ENCODE data around the gene SPDYE4.

Gene SPDYE4

DNA sequence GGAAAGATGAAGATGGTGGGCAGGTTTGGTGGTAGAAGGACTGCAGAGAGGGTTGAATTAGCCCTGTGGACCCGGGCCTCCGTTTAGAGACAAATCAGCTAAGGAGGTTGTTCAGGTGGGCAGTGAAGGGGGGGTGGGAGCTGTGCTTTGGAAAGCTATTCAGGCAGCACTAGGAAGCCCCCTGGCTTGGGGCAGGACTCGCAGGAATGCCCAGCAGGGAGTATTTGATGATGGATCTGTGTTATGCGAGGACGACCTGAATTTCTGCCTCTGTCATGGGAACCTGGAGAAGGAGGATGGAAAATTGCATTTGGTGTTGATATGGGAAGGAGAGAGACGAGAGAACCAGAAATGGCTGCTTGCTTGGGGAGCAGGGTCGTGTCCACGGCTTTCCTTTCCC lies 3.5 kb downstream of the SPDYE4 start:
- TF ChIP-seq, protein P1, sequence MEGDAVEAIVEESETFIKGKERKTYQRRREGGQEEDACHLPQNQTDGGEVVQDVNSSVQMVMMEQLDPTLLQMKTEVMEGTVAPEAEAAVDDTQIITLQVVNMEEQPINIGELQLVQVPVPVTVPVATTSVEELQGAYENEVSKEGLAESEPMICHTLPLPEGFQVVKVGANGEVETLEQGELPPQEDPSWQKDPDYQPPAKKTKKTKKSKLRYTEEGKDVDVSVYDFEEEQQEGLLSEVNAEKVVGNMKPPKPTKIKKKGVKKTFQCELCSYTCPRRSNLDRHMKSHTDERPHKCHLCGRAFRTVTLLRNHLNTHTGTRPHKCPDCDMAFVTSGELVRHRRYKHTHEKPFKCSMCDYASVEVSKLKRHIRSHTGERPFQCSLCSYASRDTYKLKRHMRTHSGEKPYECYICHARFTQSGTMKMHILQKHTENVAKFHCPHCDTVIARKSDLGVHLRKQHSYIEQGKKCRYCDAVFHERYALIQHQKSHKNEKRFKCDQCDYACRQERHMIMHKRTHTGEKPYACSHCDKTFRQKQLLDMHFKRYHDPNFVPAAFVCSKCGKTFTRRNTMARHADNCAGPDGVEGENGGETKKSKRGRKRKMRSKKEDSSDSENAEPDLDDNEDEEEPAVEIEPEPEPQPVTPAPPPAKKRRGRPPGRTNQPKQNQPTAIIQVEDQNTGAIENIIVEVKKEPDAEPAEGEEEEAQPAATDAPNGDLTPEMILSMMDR (IDR thresholded peaks at IDR 0.05): no peak
- TF ChIP-seq ZFX (IDR thresholded peaks at IDR 0.05; ENCODE audit: borderline replicate concordance): no peak
- no peak overlapping the region for H3K27ac ChIP-seq

- TF ChIP-seq, protein P1 (IDR thresholded peaks at IDR 0.05): peak; percentile 84
- TF ChIP-seq ZFX (IDR thresholded peaks at IDR 0.05; ENCODE audit: borderline replicate concordance): no peak
- no peak overlapping the region for H3K27ac ChIP-seq
These were observed 4.3 kb downstream of the SPDYE4 start for GRCh38 chr17:8753976-8754440.

GRCh38 chr17:8753136-8753975 lies 5.0 kb downstream of the SPDYE4 start:
- TF ChIP-seq, protein P1 (IDR thresholded peaks at IDR 0.05): no peak
- no peak for TF ChIP-seq ZFX (IDR thresholded peaks at IDR 0.05; ENCODE audit: borderline replicate concordance)
- no peak overlapping the region for H3K27ac ChIP-seq

GRCh38 chr17:8749616-8750015 lies 8.7 kb downstream of the SPDYE4 start:
- no peak for TF ChIP-seq ZFX (IDR thresholded peaks at IDR 0.05; ENCODE audit: borderline replicate concordance)
- TF ChIP-seq, protein P1 (IDR thresholded peaks at IDR 0.05): no peak
- no peak overlapping the region for H3K27ac ChIP-seq

DNA sequence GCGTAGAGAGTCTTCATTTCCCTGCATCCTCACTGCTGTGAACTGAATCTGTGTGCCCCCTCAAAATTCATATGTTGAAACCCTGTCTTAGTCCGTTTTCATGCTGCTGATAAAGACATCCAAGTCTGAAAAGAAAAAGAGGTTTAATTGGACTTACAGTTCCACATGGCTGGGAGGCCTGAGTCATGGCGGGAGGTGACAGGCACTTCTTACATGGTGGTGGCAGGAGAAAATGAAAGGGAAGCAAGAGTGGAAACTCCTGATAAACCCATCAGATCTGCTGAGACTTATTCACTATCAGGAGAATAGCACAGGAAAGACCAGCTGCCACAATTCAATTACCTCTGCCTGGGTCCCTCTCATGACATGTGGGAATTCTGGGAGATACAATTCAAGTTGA lies 10.6 kb downstream of the SPDYE4 start:
- TF ChIP-seq, protein P1 (IDR thresholded peaks at IDR 0.05): no peak
- TF ChIP-seq ZFX (IDR thresholded peaks at IDR 0.05; ENCODE audit: borderline replicate concordance): no peak
- no peak overlapping the region for H3K27ac ChIP-seq

DNA sequence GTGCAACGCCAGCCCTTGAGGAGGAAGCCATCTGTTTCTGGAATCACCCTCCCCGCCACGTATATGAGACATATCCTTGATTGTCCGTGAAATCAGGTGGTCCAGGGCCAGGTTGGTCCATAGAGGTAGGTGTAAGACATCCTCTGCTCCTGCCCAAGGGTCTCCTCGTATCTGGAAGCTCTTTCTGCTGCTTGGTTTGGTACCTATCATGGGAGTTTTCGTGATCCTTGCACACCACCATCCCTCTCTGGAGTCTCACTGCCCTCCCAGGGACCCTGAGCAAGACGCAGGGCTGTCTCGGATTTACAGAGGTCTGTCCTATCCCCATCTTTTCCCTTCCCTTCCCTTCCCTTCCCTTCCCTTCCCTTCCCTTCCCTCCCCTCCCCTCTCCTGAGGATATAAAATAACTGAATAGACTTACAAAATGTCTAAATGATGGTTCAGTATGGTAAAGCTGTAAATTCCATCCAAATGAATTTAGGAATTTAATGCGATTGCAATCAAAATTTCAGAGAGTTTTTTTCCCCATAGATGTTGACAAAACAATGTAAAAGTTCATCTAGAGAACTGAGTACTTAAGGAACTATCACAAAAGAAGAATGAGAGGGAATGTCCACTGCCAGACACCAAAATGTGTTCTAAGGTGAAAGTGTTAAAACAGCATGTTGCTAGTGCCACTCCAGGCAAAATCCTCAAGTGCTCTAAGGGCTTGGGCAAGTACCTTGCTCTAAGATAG lies 11.7 kb downstream of the SPDYE4 start:
- H3K27ac ChIP-seq: no peak overlapping the region

More for the DNA sequence above, 11.7 kb downstream of the SPDYE4 start:
- TF ChIP-seq ZFX (IDR thresholded peaks at IDR 0.05; ENCODE audit: borderline replicate concordance): no peak
- TF ChIP-seq, protein P1 (IDR thresholded peaks at IDR 0.05): no peak

All from 22Rv1 (cell line).